Effector memory CD8-positive, alpha-beta T cell (primary cell): ENCODE measurements around the gene TSHZ2.

ENCODE experiments used
- ATAC-seq: fragments of 150-1000 bp; cut with Tn5 transposase; replicated peaks from 2 replicates; pipeline ENCODE4 v1.10.0; 2021; ENCODE audit warnings: mild to moderate bottlenecking, moderate library complexity
- DNase-seq, 3 experiments: peaks; one replicate each; pipeline ENCODE4 v3.0.0; 2021
- H3K27ac Mint-ChIP-seq, 2 donors: one replicate each; pipeline ENCODE4 v1.8.0; 2022; ENCODE audit warnings: mild to moderate bottlenecking in 2 of 2, mixed read lengths in 2 of 2, moderate library complexity in 2 of 2
- H3K27me3 Mint-ChIP-seq, 2 donors: one replicate each; pipeline ENCODE4 v1.8.0; 2022; ENCODE audit warnings: mixed read lengths in 2 of 2
- H3K36me3 Mint-ChIP-seq: one replicate; pipeline ENCODE4 v1.8.0; 2022; ENCODE audit warnings: mild to moderate bottlenecking, moderate library complexity, mixed read lengths; ENCODE audit not compliant: insufficient read depth
- H3K4me1 Mint-ChIP-seq, 2 donors: one replicate each; pipeline ENCODE4 v1.8.0; 2022; ENCODE audit warnings: low read depth in 2 of 2, mixed read lengths in 2 of 2
- H3K4me3 Mint-ChIP-seq, 2 donors: one replicate each; pipeline ENCODE4 v1.8.0; 2022; ENCODE audit warnings: mild to moderate bottlenecking in 2 of 2, mixed read lengths in 2 of 2, moderate library complexity in 2 of 2
- H3K9me3 Mint-ChIP-seq, 2 donors: one replicate each; pipeline ENCODE4 v1.8.0; 2022; ENCODE audit warnings: mixed read lengths in 2 of 2

TSHZ2 gene

DNA sequence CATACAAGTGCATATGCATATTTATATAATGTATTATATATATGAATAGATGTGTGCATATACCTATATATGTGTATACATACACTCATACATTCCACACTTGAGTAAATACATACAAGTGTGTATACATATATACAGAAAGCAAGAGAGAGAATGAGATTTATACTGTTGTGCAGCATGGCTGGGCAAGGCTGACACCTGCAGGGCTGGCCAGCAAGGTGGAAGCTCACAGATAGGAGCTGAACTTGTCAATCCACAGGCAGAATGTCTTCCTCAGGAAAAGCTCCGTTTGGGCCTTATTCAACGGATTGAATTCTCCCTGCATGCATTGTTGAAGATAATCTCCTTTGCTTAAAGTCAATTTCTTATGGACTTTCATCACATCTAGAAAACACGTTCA is 364.7 kb downstream of the TSHZ2 start:
- ATAC-seq (no peak), DNase-seq (no peak)
- peaks cover 6 to 22% of the 10 kb centered on the region in 2 donors for H3K27me3 Mint-ChIP-seq
- H3K9me3 Mint-ChIP-seq, result no peaks in the 10 kb centered on the region
- no peaks in the 10 kb centered on the region for H3K36me3 Mint-ChIP-seq
- no peak overlapping the region for H3K4me3 Mint-ChIP-seq
- no peak overlapping the region for H3K27ac Mint-ChIP-seq
- H3K4me1 Mint-ChIP-seq, result no peaks in the 10 kb centered on the region

- Mint-ChIP-seq H3K9me3 (no peaks in the 10 kb centered on the region), H3K36me3 (no peaks in the 10 kb centered on the region), H3K27me3 (peaks cover 0 to 23% of the 10 kb centered on the region in 2 donors), H3K4me1 (no peaks in the 10 kb centered on the region), H3K27ac (no peak overlapping the region), H3K4me3 (no peak overlapping the region)
- DNase-seq (no peak), ATAC-seq (no peak)
Measured at GRCh38 chr20:53337390-53338101, 365.4 kb downstream of the TSHZ2 start.

GRCh38 chr20:53338716-53339115 is 366.6 kb downstream of the TSHZ2 start:
- ATAC-seq (no peak), DNase-seq (no peak)
- Mint-ChIP-seq H3K4me1 (no peaks in the 10 kb centered on the region), H3K4me3 (no peak overlapping the region), H3K27ac (no peak overlapping the region), H3K9me3 (no peaks in the 10 kb centered on the region), H3K27me3 (peaks cover 0 to 21% of the 10 kb centered on the region in 2 donors), H3K36me3 (no peaks in the 10 kb centered on the region)

DNA sequence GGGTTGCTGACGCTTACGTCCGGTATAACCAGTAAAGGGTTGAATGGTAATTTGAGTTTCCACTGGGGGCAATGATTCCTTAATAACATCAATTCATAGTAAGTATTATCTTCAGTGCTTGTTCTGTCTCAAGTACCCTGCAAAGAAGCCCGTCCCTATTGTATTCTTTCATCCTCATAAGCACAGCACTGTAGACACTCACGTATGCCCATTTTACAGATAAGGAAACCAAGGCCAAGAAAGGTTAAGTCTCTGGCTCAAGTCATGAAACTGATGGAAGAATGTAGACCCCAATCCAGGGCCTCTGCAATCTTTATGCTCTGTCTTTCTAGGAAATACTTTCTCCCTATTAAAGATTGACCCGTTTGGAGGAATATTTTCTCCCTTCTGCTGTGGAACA is 370.3 kb downstream of the TSHZ2 start:
- H3K4me1 Mint-ChIP-seq, result no peaks in the 10 kb centered on the region
- DNase-seq, result no peak
- no peak overlapping the region for H3K4me3 Mint-ChIP-seq
- ATAC-seq, result no peak
- H3K9me3 Mint-ChIP-seq, result no peaks in the 10 kb centered on the region
- H3K36me3 Mint-ChIP-seq, result no peaks in the 10 kb centered on the region
- peaks cover 28 to 48% of the 10 kb centered on the region in 2 donors for H3K27me3 Mint-ChIP-seq
- no peak overlapping the region for H3K27ac Mint-ChIP-seq

- Mint-ChIP-seq H3K36me3 (no peaks in the 10 kb centered on the region), H3K27ac (no peak overlapping the region), H3K9me3 (no peaks in the 10 kb centered on the region), H3K4me3 (no peak overlapping the region), H3K27me3 (peaks cover 35 to 58% of the 10 kb centered on the region in 2 donors), H3K4me1 (no peaks in the 10 kb centered on the region)
- DNase-seq, result no peak
- ATAC-seq, result no peak
Measured at GRCh38 chr20:53343448-53343847, 371.3 kb downstream of the TSHZ2 start.

DNA sequence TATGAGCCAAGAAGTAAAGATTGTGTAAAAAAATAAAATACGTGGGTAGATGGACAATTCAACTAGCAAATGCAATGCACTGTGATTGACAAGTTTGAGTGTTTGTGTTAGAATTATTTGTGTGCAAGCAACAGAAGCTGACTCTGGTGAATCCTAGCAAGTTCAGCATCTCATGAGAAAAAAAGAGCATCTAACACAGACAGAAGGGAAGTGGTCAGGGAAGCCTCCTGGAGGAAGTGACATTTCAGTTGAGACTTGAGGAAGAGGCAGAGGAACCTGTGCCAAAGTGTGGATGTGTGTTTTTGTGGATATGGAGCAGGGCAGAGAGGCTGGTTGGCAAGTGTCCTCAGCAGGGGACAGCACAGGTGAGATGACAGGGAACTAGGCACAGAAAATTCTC is 372.7 kb downstream of the TSHZ2 start:
- no peak for ATAC-seq
- H3K36me3 Mint-ChIP-seq, result no peaks in the 10 kb centered on the region
- DNase-seq, result no peak
- H3K4me1 Mint-ChIP-seq, result no peaks in the 10 kb centered on the region
- H3K9me3 Mint-ChIP-seq, result no peaks in the 10 kb centered on the region
- H3K27me3 Mint-ChIP-seq, result peaks cover 35 to 67% of the 10 kb centered on the region in 2 donors
- no peak overlapping the region for H3K4me3 Mint-ChIP-seq
- H3K27ac Mint-ChIP-seq, result no peak overlapping the region

DNA sequence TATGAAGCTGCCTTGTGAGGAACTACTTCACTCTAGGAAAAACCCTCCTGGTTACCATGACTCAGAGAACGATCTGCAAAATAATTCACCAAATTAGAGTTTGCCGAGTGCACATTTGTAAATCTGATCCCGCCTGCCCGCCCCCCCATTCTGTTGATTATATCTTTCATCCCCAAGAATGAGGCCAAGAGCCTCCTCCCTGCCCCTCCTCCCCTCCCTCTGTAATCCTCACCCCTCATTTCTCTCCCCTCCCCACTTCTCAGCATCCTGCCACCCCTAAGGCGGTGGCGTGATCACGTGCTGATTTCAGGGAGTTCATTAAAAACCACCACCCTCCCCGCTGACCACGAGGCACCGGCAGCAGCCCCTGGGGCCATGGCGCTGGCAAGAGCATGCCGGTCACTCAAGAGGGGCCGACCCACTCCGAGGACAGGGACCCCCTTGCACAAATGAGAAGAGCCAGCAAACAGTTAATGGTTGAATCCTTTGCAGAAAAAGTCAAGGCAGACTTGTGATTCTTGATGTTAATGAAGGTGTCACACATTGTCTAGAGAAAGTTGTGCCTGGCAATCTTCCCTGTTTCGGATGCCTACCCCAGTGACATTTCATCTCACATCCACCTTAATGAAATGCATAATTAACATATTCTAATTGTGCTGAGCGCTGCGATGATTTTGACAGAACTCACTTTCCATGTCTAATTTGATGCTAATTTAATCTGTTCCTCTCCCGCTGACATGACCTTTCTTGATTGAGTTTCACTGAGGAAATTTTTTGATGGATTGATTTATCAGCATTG is 373.6 kb downstream of the TSHZ2 start:
- DNase-seq (no peak), ATAC-seq (no peak)
- Mint-ChIP-seq H3K27me3 (peaks cover 35 to 67% of the 10 kb centered on the region in 2 donors), H3K9me3 (no peaks in the 10 kb centered on the region), H3K27ac (no peak overlapping the region), H3K4me3 (no peak overlapping the region), H3K36me3 (no peaks in the 10 kb centered on the region), H3K4me1 (no peaks in the 10 kb centered on the region)

DNA sequence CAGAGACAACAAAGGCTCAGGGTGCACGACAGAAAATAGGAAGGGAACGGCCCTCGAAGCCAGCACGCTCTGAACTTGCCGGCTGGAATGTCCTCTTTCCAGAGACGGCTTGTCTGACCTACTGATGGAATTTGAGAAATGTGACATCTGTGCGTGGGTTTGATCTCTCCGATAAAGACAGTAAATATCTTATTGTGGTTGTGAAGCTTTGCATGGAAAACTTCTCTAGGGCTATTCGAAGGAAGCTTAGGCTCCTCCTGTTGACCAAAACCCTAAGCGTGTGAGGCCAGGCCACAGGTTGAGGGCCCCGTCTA is 374.1 kb downstream of the TSHZ2 start:
- Mint-ChIP-seq H3K4me3 (no peak overlapping the region), H3K36me3 (no peaks in the 10 kb centered on the region), H3K9me3 (no peaks in the 10 kb centered on the region), H3K4me1 (no peaks in the 10 kb centered on the region), H3K27me3 (peaks cover 35 to 67% of the 10 kb centered on the region in 2 donors), H3K27ac (no peak overlapping the region)
- DNase-seq (no peak), ATAC-seq (no peak)

DNA sequence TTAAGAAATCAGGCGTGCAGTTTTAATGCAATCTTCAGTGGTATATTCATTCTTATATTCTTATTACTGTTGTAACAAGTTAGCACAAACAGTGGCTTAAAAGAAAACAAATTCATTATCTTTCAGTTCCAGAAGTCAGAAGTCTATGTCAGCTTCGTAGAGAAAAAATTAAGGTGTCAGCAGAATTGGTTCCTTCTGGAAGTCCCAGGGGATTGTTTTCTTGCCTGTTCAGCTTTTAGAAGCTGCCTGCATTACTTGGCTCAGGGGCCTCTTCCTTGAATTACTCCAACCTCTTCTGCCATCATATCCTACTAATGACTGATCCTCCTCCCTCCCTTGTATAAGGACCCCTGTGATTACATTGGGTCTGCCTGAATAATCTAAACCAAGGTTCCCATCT is 377.6 kb downstream of the TSHZ2 start:
- H3K27me3 Mint-ChIP-seq, result peaks cover 41 to 74% of the 10 kb centered on the region in 2 donors
- no peaks in the 10 kb centered on the region for H3K36me3 Mint-ChIP-seq
- no peak overlapping the region for H3K27ac Mint-ChIP-seq
- ATAC-seq (no peak), DNase-seq (no peak)
- H3K4me3 Mint-ChIP-seq, result no peak overlapping the region
- H3K4me1 Mint-ChIP-seq, result no peaks in the 10 kb centered on the region
- no peaks in the 10 kb centered on the region for H3K9me3 Mint-ChIP-seq

DNA sequence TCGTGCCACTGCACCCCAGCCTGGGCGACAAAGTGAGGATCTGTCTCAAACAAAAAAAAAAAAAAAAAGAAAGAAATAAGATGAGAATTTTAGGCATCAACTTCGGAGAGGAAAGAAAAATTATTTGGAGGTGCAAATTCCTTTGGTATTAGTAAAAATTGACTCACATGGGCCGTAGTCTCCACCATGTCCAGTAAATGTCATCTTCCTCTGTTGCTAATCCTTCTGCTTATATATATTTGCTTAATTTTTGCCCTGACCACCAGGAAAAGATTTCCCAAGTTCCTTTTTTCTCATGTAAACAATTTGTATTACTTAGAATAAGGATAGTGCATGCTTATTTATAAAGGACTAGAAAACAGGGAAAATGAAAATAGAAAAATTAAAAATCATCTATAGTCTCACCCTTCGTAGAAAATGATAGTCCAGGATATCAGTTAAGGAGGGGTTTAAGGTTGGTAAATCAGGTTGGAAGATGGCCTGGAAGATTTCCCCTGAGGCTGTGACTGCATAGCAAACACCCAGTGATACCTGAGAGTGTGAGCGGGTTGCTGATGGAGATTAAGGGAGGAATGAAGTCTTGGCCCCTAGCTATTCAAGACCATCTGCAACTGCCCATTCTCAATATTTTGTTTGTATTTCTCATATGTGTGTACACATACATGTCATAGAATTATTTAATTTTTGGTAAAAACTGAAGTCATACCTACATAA is 380.7 kb downstream of the TSHZ2 start:
- Mint-ChIP-seq H3K36me3 (no peaks in the 10 kb centered on the region), H3K27me3 (peaks cover 20 to 42% of the 10 kb centered on the region in 2 donors), H3K27ac (no peak overlapping the region)

GRCh38 chr20:53354314-53354713 is 382.2 kb downstream of the TSHZ2 start:
- Mint-ChIP-seq H3K9me3 (peaks cover 3 to 8% of the 10 kb centered on the region in 2 donors), H3K4me3 (no peak overlapping the region), H3K4me1 (no peaks in the 10 kb centered on the region), H3K27me3 (peaks cover 16 to 31% of the 10 kb centered on the region in 2 donors), H3K27ac (no peak overlapping the region), H3K36me3 (no peaks in the 10 kb centered on the region)
- DNase-seq (no peak), ATAC-seq (no peak)

More for the DNA sequence above, 380.7 kb downstream of the TSHZ2 start:
- ATAC-seq (no peak), DNase-seq (no peak)
- H3K9me3 Mint-ChIP-seq, result peaks cover 3 to 8% of the 10 kb centered on the region in 2 donors
- no peak overlapping the region for H3K4me3 Mint-ChIP-seq
- no peaks in the 10 kb centered on the region for H3K4me1 Mint-ChIP-seq

DNA sequence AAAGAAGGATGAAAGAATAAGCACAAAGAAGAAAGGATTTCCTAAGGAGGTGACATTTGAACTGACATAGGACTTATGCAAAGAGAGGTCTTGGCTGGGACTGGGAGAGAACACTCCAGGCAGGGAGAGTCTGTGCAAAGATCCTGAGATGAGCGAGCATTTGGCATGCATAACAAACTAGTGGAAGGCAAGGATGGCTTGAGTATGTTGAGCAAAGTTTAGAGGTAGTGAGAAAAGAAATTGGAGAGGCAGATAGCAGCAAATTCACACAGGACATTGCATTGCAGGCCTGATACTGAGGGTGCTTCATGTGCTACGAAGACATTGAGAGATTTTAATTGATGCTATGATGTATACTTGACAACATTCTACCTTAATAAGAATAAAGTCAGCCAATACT is 383.6 kb downstream of the TSHZ2 start:
- no peak for DNase-seq
- peaks cover 3 to 8% of the 10 kb centered on the region in 2 donors for H3K9me3 Mint-ChIP-seq
- H3K4me3 Mint-ChIP-seq, result no peak overlapping the region
- no peaks in the 10 kb centered on the region for H3K36me3 Mint-ChIP-seq
- peaks cover 16 to 34% of the 10 kb centered on the region in 2 donors for H3K27me3 Mint-ChIP-seq
- H3K27ac Mint-ChIP-seq, result no peak overlapping the region
- ATAC-seq, result no peak
- H3K4me1 Mint-ChIP-seq, result no peaks in the 10 kb centered on the region

- Mint-ChIP-seq H3K9me3 (peaks cover 3 to 8% of the 10 kb centered on the region in 2 donors), H3K27me3 (peaks cover 16 to 36% of the 10 kb centered on the region in 2 donors), H3K36me3 (no peaks in the 10 kb centered on the region), H3K27ac (no peak overlapping the region), H3K4me3 (no peak overlapping the region), H3K4me1 (no peaks in the 10 kb centered on the region)
- no peak for ATAC-seq
- no peak for DNase-seq
Measured at GRCh38 chr20:53359425-53359824, 387.3 kb downstream of the TSHZ2 start.
